ENCODE measurements around the gene SULT2B1. TPM values are rescaled to one million over a fixed set of nuclear protein-coding genes. Genes with fewer than 3 reads are reported as not detected.
"Not testable (repeated sequence)": the region's sequence is repeated elsewhere in the genome, so short reads cannot be mapped to it uniquely, and the experiment has no call there.

SULT2B1 gene
- total RNA-seq, 1 donor from 2014 or later: not detected

DNA sequence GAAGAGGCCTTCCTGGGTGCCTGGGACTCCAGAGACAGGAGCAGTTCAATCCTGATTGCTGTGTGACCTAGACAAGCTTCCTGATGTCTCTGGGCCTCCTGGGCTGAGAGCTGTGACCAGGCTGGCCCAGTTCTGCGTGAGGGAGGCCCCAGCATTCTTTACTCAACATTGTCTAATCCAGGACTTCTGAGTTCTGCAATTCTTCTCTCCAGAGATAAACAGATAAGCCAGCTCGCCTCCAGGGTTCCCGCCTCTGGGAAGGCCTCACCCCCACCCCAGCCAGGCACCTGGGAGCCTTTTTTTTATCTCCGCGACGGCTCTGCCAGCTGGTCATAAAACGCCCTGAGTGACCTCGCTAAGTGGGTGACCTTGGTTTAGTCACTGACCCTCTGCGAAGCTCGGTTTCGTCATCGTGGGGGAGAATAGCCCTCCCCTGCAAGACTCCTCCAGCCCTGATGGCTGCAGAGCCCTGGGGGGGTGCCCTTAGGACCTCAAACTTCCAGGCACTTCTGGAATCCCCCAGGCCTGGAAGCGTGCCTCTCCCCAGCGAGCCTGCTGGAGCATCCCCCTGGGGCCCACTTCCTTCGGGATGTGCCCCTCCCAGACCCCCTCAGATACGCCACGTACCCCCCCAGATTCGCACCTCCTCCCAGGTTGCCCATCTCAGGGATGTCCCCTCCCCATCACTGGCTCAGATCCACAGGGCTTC lies 1.9 kb downstream of the SULT2B1 start:
- intact Hi-C loops (cut with DNase I): no loop called here
- peak; percentile 68 for ATAC-seq
- no peak for DNase-seq (ENCODE audit: low spot score)

DNA sequence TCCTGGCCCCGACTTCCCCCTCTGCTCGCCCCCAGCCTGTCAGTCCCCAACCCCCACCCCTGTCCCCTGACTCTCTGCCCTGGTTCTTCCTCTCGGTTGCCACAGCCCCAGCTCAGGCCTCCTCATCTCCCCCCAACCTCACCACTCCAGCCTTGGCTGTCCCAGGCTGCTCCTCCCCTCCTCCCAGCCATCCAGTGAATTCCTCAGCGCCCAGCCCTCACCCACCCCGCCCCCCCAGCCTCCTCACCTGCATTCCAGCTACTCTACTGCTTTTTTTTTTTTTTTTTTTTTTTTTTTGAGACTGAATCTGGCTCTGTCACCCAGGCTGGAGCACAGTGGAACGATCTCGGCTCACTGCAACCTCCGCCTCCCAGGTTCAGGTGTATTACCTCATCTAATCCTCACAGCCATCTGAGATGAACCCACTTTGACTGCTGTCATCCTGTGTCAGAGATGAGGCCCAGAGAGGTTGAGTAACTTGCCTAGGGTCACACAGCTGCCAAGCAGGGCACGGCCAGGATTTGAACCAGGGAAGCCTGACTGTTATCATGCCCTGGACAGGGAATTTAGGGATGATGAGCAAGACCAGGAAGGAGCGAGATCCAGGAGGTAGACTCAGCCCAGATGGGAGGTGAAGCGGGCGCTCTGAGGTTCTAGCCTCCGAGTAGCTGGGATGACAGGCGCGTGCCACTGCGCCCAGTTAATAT lies 2.6 kb downstream of the SULT2B1 start:
- DNase-seq (ENCODE audit: low spot score): no peak
- intact Hi-C loops (cut with DNase I): no loop called here
- peak; percentile 20 for ATAC-seq

DNA sequence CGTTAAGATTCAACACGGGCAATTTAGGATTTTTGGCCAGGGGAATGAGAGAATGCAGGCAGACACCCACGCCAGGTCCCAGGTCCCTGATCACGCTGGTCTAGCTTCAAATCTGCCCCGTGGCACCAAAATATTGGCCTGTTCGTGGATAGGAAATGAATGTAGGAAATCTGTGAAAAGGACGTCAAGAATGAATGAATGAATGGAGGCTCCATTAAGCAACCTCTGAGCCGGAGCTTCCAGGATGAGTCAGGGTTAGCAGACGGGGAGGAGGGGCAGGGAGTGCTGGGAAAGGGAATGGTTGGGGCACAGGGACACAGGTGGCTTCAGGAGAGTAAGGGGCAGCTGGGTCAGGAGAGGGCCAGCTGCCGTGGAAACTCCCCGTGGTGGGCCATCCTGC lies 4.2 kb downstream of the SULT2B1 start:
- DNase-seq (ENCODE audit: low spot score) (no peak), ATAC-seq (no peak)
- intact Hi-C loops (cut with DNase I): no loop called here

DNA sequence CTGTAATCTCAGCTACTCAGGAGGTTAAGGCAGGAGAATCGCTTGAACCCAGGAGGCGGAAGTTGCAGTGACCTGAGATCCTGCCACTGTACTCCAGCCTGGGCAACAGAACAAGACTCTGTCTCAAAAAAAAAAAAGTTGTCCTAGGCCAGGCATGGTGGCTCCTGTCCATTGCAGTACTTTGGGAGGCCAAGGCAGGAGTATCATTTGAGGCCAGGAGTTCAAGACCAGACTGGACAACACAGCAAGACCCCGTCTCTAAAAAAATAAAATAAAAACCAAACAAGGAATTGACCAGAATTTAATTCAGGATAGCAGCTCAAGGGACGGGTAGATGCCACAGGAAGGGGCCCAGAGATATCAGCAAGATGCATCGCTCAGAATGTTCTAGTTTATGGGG lies 4.9 kb downstream of the SULT2B1 start:
- intact Hi-C loops (cut with DNase I): no loop called here
- DNase-seq (ENCODE audit: low spot score): no peak
- no peak for ATAC-seq

DNA sequence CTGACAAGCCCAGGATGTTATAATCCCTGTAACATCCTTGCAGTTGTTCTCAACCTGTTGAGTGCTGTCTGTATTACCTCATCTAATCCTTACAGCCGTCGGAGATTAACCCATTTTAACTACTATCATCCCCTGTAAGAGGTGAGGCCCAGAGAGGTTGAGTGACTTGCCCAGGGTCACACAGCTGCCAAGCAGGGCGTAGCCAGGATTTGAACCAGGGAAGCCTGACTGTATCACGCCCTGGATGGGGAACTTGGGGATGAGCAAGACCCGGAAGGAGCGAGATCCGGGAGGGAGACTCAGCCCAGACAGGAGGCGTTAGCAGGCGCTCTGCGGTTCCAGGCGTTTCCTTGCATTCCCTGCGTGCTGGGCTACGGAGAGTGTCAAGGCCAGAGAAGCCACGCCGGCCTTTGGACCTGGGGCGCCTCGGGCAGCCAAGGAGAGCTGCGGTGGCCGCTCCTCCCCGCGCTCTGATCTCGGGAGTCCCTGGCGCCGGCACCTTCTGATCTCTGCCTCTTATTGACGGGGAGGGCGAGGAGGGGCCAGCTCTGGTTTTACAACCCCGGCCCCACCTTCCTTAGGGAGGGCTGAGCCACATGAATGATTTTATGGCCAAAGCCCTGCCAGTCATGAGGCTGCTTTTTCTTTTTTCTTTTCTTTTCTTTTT lies 6.2 kb downstream of the SULT2B1 start:
- no peak for DNase-seq (ENCODE audit: low spot score)
- intact Hi-C loops (cut with DNase I): no loop called here
- no peak for ATAC-seq

DNA sequence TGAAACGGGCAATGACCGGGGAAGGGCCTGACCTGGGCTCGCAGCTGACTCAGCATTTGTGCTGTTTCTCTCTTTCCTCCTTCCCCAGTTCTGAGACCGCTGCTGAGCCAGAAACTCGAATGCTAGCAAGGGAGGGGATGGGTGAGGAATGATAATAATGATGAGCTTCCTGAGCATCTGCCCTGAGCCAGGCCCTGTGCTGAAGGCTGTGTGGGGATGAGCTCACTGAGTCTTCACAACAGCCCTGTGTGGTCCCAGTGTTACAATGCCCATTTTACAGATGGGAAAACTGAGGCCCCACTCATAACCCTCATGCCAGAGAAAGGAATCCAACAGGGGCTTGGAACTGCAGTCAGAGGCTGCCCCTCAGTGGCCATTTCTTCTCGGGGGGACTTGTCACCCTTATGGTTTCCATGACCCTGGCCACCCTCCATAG lies 8.1 kb downstream of the SULT2B1 start:
- DNase-seq (ENCODE audit: low spot score): no peak
- intact Hi-C loops (cut with DNase I): no loop called here
- ATAC-seq: no peak

DNA sequence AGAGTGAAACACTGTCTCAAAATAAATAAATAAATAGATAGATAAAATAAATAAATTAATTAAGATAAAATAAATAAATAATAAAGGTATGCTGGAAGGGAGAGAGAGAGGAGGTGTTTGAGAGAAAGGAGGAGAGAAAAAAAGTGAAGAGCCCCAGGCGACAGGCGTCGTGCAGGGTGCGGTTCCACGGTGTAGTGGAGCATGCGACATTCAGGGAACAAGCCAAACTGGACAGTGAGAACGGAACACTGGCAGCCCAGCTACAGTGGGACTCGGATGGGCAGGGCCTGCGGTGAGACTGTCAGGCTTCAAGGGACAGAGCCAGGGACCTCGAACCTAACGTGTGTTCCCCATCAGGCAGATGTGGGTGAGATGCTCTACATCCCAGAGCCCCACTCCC lies 9.4 kb downstream of the SULT2B1 start:
- ATAC-seq (no peak), DNase-seq (ENCODE audit: low spot score) (no peak)
- intact Hi-C loops (cut with DNase I): no loop called here

DNA sequence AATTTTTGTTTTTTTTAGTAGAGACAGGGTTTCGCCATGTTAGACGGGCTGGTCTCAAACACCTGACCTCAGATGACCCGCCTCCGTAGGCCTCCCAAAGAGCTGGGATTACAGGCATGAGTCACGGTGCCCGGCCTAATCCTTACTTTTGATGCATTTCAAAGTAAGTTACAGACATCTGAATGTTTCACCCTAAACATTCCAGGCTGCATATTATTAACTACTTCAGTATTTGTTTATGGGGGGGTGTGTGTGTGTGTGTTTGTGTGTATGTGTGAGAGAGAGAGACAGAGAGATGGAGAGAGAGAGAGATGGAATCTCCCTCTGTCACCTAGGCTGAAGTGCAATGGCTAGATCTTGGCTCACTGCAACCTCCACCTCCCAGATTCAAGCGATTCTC lies 13.1 kb downstream of the SULT2B1 start:
- ATAC-seq (no peak), DNase-seq (ENCODE audit: low spot score) (no peak)
- intact Hi-C loops (cut with DNase I): no loop called here

DNA sequence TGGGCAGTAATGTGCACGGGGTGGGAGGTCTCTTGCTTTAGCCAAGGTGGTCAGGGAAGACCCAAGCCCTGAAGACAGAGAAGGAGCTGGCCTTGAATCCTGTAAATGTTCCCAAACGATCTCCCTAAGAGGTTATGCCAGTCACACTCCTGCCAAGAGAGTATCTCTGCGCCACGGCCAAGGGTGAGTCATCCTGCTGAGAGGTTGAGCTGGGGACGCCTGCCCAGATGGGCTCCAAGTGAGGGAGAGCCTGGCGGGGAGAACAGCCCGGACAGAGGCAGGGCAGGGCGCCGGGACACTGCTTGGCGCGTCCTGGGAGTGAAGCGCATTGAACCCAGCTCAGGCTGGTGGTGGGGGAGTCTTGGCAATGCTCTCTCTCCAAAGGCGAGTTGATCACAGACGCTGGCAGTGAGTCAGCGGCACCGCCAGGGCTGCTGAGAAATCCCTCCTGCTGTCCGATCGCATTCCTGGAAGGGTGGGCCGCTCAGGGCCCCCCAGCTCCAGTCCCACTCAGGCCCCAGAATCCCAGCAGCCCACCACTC lies 16.4 kb downstream of the SULT2B1 start:
- DNase-seq (ENCODE audit: low spot score): no peak
- intact Hi-C loops (cut with DNase I): no loop called here
- peak; percentile 93 for ATAC-seq

DNA sequence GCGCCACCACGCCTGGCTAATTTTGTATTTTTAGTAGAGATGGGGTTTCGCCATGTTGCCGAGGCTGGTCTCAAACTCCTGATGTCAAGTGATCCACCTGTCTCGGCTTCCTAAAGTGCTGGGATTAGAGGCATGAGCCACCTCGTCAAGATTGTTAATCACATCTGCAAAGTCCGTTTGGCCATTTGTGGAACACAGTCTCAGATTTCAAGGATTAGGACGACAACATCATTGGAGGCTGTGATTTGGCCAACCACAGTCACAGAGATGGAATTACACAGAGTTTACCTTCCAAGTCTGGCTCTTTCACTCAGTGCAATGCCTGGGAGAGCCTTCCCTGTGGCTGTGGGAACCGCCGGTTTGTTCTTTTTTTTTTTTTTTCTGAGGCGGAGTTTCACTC lies 17.8 kb downstream of the SULT2B1 start:
- intact Hi-C loops (cut with DNase I): no loop called here
- DNase-seq (ENCODE audit: low spot score): no peak
- ATAC-seq: no peak

DNA sequence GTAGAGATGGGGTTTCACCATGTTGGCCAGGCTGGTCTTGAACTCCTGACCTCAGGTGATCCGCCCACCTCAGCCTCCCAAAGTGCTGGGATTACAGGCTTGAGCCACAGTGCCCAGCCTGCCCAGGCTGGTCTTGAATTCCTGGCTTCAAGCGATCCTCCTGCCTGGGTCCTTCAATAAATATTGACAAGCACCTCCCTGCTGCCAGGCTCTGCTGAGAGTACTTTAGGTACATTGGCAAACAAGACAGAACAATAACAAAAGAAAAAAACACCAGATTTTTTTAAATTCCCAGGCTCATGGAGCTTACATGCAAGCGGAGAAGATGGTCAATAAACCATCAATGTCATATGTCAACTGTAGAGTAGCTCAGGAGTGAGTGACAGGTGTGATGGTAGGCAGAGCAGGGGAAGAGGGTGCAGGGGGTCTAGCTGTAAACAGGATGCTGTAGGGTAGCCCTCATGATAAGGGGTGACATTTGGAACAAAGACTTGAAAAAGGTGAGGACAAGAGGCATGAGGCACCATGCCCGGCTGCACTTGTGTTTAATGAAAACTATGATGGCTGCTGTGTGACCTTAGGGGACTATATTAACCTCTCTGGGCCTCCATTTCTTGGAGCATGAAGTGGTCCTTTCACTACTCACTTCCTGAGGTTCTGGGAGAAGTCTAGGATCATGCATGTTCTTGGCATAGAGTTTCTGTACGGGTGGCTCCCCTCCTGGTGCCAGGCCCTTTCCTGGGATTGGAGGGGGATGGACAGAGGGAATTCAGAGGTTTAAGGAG lies 19.6 kb downstream of the SULT2B1 start:
- intact Hi-C loops (cut with DNase I): no loop called here
- no peak for DNase-seq (ENCODE audit: low spot score)
- ATAC-seq: no peak

DNA sequence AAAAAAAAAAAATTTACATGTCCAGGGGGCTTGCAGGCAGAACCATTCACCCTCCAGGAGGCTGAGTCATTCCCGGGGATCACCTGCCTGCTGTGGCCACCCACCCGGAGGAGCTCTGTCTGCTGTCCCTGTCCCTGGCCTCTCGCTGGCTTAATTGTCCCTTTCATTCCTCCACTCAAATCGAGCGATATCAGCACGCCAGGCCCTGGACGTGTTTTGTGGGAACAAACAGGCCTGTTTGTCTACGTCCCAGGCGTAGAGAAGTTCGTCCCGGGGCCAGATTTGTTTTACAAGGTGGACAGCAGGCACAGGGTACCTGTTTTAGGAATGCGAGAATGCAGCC lies 21.2 kb downstream of the SULT2B1 start:
- intact Hi-C loops (cut with DNase I): no loop called here
- no peak for DNase-seq (ENCODE audit: low spot score)
- no peak for ATAC-seq

DNA sequence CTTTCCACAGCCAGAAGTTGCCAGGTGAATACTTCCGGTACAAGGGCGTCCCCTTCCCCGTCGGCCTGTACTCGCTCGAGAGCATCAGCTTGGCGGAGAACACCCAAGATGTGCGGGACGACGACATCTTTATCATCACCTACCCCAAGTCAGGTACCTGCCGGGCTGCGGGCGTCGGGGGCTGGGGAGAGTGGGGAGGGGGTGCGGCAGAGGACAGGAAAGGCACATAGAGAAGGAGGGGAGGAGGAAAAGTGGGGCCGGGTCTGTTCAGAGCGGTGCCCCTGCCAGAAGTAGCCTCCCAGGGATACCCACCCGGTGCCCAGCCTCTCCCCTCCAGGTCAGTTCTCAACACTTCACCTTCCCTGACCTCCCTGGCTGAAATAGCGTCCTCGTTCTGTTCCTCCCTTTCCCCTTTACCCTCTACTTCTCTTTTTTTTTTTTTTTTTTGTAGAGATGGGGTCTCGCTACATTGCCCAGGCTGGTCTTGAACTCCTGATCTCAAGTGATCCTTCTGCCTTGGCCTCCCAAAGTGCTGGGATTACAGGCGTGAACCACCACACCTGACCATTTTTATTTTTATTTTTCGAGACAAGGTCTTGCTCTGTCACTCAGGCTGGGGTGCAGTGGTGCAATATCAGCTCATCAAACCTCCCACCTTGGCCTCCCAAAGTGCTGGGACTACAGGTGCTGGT lies 24.1 kb downstream of the SULT2B1 start:
- DNase-seq (ENCODE audit: low spot score) (no peak), ATAC-seq (no peak)
- intact Hi-C loops (cut with DNase I): no loop called here

DNA sequence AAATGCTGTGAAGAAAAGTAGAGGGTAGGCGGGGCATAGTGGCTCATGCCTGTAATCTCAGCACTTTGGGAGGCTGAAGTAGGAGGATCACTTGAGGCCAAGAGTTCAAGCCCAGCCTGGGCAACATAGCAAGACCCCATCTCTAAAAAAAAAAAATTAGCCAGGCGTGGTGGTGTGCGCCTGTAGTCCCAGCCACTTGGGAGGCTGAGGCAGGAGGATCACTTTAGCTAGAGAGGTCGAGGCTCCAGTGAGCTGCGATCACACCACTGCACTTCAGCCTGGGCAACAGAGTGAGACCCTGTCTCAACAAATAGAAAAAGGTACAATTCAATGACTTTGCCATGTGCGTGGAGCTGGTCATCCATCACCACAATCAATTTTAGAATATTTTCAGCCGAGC lies 25.9 kb downstream of the SULT2B1 start:
- DNase-seq (ENCODE audit: low spot score); intact Hi-C loops (cut with DNase I); ATAC-seq: not testable (repeated sequence)

DNA sequence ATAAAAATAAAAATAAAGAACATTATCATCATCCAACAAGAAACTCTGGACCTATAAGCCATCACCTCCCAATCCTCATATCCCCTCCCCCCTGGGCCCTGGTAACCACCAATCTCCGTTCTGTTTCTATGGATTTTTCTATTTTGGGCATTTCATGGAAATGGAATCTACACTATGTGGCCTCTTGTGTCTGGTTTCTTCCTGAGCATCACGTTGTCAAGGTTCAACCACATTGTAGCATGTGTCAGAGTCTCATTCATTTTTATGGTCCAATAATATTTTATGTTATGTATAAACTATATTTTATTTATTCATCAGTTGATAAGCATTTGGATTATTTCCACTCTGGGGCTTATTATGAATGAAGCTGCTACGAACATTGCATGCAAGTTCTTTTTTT lies 26.9 kb downstream of the SULT2B1 start:
- DNase-seq (ENCODE audit: low spot score) (no peak), ATAC-seq (no peak)
- intact Hi-C loops (cut with DNase I): no loop called here

DNA sequence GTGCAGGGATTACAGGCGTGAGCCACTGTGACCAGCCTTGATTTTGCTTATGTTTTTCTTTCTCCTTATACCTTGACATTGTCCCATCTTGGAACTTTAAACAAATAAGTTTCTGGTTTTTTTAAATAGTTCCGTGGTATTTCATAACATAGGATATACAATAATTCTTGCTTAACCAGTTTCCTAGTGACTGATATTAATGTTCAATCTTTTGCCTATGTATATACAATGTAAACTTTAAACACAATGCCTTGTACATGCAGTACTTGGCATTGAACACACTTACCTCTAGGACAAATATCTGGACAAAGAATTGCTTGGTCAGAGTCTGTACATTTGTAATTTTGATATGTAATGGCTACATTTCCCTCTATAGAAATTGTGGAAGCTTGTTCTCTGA lies 30.2 kb downstream of the SULT2B1 start:
- intact Hi-C loops (cut with DNase I): loop anchor here (10.0 kb wide), 1 partner anchor 187 kb away; the partner anchor contains the start of genes GRIN2D and KDELR1

DNA sequence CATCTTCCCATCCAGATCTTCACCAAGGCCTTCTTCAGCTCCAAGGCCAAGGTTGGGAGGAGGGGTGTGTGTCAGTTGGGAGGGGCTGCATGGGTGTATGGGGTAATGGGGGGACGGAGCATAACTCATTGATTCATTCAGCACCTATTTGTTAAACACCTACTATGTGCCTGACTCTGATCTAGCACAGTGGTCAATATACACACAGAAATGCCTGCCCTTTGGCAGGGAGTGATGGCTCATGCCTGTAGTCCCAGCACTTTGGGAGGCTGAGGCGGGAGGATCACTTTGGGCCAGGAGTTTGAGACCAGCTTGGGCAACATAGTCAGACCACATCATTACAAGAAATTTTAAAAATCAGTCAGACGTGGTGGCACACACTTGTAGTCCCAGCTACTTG lies 35.4 kb downstream of the SULT2B1 start:
- ATAC-seq (no peak), DNase-seq (ENCODE audit: low spot score) (no peak)
- intact Hi-C loops (cut with DNase I): loop anchor here (10.0 kb wide), 1 partner anchor 193 kb away; the partner anchor contains the start of genes GRIN2D and KDELR1

More for the DNA sequence above, 30.2 kb downstream of the SULT2B1 start:
- DNase-seq (ENCODE audit: low spot score) (no peak), ATAC-seq (no peak)

DNA sequence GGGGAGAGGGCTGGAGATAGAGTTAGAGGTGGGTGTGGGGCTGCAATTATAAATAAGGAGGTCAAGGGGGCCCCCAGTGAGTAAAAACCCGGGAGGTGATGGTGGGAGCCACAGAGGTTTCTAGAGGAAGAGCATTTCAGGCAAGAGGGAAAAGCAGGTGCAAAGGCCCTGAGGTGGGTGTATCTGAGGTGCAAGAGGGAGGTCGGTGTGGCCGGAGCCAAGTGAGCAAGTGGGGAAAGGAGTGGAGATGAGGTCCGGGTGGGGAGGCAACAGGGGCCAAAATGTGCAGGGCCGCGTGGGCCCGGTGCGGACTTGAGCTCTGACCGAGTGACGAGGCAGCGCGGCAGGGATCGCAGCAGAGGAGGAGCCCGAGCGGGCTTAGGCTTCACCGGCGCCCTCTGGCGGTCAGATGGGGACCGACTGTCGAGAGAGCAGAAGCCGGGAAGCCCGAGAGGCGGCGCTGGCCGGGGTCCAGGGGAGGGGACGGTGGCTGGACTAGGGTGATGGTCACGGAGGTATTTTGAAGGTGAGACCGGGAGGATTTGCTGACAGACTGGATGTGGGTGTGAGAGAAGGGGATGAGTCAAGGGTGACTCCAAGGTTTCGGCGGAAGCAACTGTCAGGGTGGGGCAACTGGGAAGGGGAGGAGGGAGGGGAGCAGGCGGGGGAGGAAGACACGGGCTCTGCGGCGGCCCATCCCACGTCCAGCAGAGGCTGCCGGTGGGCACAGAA lies 36.9 kb downstream of the SULT2B1 start:
- intact Hi-C loops (cut with DNase I): loop anchor here (10.0 kb wide), 1 partner anchor 194 kb away; the partner anchor contains the start of genes GRIN2D and KDELR1
- ATAC-seq (peak; percentile 85), DNase-seq (ENCODE audit: low spot score) (peak; percentile 95)

All from sciatic nerve (tissue), 2 donors.